ENCODE results near the gene GPR4.

DNA sequence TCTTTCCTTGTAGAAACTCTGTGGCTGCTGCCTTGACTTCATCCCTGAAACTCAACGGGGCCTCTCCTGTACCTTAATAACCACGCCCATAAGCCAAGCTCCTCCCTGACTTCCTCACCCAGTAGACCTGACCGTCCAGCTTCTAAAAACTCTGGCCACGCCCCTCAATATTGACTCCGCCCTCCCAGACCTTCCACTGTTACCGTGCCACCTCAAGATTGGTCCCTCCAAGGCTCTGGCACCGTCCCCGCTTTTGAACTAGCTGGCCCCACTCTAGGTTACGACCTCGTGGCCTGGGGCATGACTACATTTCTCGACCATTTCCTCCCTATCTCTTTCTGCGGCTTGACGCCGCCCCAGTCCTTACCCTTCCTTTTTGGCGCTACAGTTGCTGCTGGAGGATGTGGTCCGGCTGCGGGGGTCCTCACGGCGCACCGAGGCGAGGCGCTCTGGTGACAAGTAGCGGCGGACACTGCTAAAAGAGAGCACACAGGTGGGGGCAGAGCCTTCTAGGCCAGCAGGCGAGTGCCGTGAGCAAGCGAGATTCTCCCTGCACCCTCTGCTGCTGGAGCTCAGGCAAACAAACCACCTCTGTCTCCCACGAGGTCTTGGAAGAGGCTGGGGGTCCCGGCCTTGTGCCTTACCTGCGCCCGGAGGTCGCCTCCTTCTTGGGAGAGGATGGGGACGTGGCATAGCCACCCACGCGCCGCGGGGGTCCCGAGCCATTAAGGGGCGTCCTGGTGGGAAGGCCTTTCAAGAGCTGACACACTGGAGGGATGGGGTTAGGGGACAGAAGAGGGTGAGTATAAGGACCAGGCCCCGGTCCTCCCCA, 39.5 kb upstream of the GPR4 start:
- TF ChIP-seq NFIC (IDR thresholded peaks at IDR 0.05) (no peak), USF1 (IDR thresholded peaks at IDR 0.05) (no peak), YY1 (IDR thresholded peaks at IDR 0.05; ENCODE audit: low read depth) (no peak), TCF12 (IDR thresholded peaks at IDR 0.05; ENCODE audit: low read depth) (no peak), EGR1 (IDR thresholded peaks at IDR 0.05) (no peak; the same call in 1 of the 2 replicates), TAF1 (IDR thresholded peaks at IDR 0.05; ENCODE audit: low read depth) (no peak), CEBPB (IDR thresholded peaks at IDR 0.05) (no peak), RAD21 (IDR thresholded peaks at IDR 0.05; ENCODE audit: low read depth) (no peak), MAX (IDR thresholded peaks at IDR 0.05) (peak; percentile 75), EP300 (IDR thresholded peaks at IDR 0.05; ENCODE audit: borderline replicate concordance) (no peak)
- TF ChIP-seq, protein P1, sequence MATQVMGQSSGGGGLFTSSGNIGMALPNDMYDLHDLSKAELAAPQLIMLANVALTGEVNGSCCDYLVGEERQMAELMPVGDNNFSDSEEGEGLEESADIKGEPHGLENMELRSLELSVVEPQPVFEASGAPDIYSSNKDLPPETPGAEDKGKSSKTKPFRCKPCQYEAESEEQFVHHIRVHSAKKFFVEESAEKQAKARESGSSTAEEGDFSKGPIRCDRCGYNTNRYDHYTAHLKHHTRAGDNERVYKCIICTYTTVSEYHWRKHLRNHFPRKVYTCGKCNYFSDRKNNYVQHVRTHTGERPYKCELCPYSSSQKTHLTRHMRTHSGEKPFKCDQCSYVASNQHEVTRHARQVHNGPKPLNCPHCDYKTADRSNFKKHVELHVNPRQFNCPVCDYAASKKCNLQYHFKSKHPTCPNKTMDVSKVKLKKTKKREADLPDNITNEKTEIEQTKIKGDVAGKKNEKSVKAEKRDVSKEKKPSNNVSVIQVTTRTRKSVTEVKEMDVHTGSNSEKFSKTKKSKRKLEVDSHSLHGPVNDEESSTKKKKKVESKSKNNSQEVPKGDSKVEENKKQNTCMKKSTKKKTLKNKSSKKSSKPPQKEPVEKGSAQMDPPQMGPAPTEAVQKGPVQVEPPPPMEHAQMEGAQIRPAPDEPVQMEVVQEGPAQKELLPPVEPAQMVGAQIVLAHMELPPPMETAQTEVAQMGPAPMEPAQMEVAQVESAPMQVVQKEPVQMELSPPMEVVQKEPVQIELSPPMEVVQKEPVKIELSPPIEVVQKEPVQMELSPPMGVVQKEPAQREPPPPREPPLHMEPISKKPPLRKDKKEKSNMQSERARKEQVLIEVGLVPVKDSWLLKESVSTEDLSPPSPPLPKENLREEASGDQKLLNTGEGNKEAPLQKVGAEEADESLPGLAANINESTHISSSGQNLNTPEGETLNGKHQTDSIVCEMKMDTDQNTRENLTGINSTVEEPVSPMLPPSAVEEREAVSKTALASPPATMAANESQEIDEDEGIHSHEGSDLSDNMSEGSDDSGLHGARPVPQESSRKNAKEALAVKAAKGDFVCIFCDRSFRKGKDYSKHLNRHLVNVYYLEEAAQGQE (IDR thresholded peaks at IDR 0.05; ENCODE audit: low read depth), result no peak
